ENCODE data around the gene ACBD3. TPM values are rescaled to one million over a fixed set of nuclear protein-coding genes. Genes with fewer than 3 reads are reported as not detected.

The ACBD3 gene
- total RNA-seq, 2 donors from 2014 or later: 44.7 to 59.8 TPM

DNA sequence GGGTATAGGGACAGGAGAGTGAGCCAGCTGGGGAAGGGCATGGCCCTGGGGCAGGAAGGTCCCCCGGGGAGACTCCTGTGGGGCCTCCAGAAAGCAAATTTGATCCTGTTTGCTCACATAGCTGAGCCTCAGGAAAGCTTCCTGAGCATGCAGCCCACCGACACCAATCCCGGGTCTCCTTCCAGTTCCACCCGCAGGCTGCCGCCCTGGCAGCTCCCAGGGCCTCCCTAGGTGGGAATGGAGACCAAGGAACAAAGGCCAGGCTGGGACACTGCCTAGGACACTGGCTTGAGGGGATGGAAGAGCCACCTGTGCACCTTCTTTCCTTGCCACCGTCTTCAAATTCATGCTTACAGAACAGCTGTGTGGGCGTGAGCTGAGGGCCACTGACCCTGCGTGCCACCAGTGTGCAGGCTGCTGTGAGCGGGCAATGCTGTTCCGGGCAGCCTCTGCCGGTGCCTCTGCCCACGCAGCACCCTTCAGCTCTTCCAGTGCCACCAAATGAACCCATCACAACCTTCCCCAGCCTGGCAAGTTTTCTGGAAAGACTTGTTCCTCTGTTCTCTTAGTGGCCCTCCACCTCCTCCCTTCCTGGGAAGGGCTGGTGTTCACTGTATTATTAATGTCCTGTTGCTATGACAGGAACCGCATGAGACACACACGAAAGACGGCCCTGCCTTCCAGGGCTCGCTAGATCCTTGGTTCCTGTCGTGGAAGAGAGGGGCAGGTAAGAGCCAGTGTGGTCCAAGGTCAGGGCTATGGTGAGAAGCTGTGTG, 53.6 kb downstream of the ACBD3 start:
- no peak for ATAC-seq (ENCODE audit: insufficient number of reproducible peaks, low FRiP score, low read depth)
- Histone ChIP-seq H3K9me3 (no peaks in the 10 kb centered on the region), H3K4me1 (ENCODE audit: control insufficient read depth in 1 of 2, low read depth in 2 of 2) (peaks cover 7 to 15% of the 10 kb centered on the region in 2 donors), H3K27ac (no peak overlapping the region), H3K27me3 (replicated peaks; ENCODE audit: insufficient read depth) (no peaks in the 10 kb centered on the region), H3K4me3 (no peak overlapping the region), H3K36me3 (no peaks in the 10 kb centered on the region)
- no peak for DNase-seq (ENCODE audit: low spot score)
- TF ChIP-seq CTCF (IDR thresholded peaks at IDR 0.05): no peak

GRCh38 chr1:226131639-226132038, 54.9 kb downstream of the ACBD3 start:
- Histone ChIP-seq H3K4me1 (ENCODE audit: control insufficient read depth in 1 of 2, low read depth in 2 of 2) (peaks cover 7 to 15% of the 10 kb centered on the region in 2 donors), H3K27me3 (replicated peaks; ENCODE audit: insufficient read depth) (no peaks in the 10 kb centered on the region), H3K4me3 (no peak overlapping the region), H3K36me3 (no peaks in the 10 kb centered on the region), H3K27ac (no peak overlapping the region), H3K9me3 (no peaks in the 10 kb centered on the region)
- TF ChIP-seq CTCF (IDR thresholded peaks at IDR 0.05): no peak
- ATAC-seq (ENCODE audit: insufficient number of reproducible peaks, low FRiP score, low read depth): no peak
- no peak for DNase-seq (ENCODE audit: low spot score)

DNA sequence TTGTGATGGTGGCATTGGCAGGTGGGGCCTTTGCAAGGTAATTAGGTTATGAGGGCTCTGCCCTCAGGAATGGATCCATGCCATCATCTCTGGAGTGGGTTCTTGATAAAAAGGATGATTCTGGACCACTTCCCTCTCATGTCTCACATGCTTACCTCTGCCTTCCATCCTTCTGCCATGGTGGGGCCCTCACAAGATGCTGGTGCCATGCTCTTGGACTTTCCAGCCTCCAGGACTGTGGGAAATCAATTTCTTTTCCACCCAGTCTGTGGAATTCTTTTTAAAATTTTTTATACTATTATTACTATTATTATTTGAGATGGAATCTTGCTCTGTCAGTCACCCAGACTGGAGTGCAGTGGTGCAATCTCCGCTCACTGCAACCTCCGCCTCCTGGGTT, 57.3 kb downstream of the ACBD3 start:
- no peak for TF ChIP-seq CTCF (IDR thresholded peaks at IDR 0.05)
- no peak for DNase-seq (ENCODE audit: low spot score)
- ATAC-seq (ENCODE audit: insufficient number of reproducible peaks, low FRiP score, low read depth): no peak
- no peak overlapping the region for H3K27ac ChIP-seq
- no peaks in the 10 kb centered on the region for H3K9me3 ChIP-seq
- H3K27me3 ChIP-seq (replicated peaks; ENCODE audit: insufficient read depth): no peaks in the 10 kb centered on the region
- no peaks in the 10 kb centered on the region for H3K4me1 ChIP-seq (ENCODE audit: control insufficient read depth in 1 of 2, low read depth in 2 of 2)
- H3K4me3 ChIP-seq: no peak overlapping the region
- no peaks in the 10 kb centered on the region for H3K36me3 ChIP-seq

DNA sequence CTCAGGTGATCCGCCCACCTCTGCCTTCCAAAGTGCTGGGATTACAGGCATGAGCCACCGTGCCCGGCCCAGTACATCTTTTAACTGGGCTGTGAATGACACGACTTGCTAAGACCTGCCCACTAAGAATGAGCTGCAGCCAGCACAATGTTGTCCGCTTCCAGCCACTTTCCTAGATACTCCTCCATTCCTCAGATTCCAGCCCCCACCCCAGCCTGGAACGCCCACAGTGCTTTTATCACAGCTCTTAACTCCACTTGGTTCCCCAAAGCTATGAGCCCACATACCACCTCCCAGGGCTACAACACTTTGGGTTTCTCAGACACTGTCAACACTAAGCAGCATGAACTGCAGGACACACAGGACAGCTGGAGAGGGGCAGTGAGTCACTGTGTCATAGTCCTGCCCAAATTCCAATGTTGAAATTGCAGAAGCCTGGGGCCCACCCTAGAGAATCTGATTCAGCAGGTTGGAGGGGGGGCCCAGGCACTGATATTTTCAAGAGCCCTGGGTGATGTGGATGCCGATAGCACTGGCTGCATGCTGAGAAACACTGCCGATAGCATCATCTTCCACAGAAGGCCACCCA, 58.0 kb downstream of the ACBD3 start:
- Histone ChIP-seq H3K27ac (no peak overlapping the region), H3K27me3 (replicated peaks; ENCODE audit: insufficient read depth) (no peaks in the 10 kb centered on the region), H3K36me3 (no peaks in the 10 kb centered on the region), H3K4me3 (no peak overlapping the region), H3K9me3 (no peaks in the 10 kb centered on the region), H3K4me1 (ENCODE audit: control insufficient read depth in 1 of 2, low read depth in 2 of 2) (no peaks in the 10 kb centered on the region)
- DNase-seq (ENCODE audit: low spot score) (no peak), ATAC-seq (ENCODE audit: insufficient number of reproducible peaks, low FRiP score, low read depth) (no peak)
- TF ChIP-seq CTCF (IDR thresholded peaks at IDR 0.05): no peak

DNA sequence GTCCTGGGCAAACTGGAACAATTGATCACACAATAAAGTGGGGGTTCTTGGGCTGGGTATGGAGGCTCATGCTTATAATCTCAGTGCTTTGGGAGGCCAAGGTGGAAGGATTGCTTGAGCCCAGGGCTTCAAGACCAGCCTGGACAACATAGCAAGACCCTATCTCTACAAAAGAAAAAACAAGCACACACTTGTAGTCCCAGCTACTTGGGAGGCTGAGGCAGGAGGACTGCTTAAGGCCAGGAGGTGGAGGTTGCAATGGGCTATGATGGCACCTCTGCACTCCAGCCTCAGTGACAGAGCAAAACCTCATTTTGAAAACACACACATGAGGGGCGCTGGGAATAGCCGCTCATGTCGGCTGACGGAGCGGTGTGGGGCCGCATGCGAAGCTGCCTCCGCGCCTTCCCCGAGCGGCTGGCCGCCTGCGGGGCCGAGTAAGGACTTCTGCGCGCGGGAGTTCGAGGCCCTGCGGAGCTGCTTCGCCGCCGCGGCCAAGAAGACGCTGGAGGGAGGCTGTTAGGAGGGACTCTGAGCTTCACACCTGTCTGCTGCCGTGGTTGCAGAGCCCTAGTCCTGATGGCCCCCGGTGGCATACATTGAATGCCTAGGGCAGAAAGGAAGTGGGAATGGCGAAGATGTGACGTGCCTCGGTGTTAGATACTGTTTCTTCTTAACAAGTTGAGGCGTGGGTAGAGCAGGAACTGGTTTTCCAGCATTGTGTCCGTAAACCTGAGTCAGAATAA, 59.5 kb downstream of the ACBD3 start:
- DNase-seq (ENCODE audit: low spot score): no peak
- no peaks in the 10 kb centered on the region for H3K9me3 ChIP-seq
- H3K4me3 ChIP-seq: no peak overlapping the region
- no peaks in the 10 kb centered on the region for H3K36me3 ChIP-seq
- TF ChIP-seq CTCF (IDR thresholded peaks at IDR 0.05): no peak
- no peak overlapping the region for H3K27ac ChIP-seq
- no peaks in the 10 kb centered on the region for H3K27me3 ChIP-seq (replicated peaks; ENCODE audit: insufficient read depth)
- peaks cover 0 to 7% of the 10 kb centered on the region in 2 donors for H3K4me1 ChIP-seq (ENCODE audit: control insufficient read depth in 1 of 2, low read depth in 2 of 2)
- ATAC-seq (ENCODE audit: insufficient number of reproducible peaks, low FRiP score, low read depth): no peak

Measured in thoracic aorta (tissue), 2 donors.